ENCODE data around the gene RANBP1. TPM values are rescaled to one million over a fixed set of nuclear protein-coding genes. Genes with fewer than 3 reads are reported as not detected.

Gene RANBP1
- total RNA-seq, 1 experiment from 2014 or later: 509 TPM

GRCh38 chr22:20107471-20107901 is 8.4 kb upstream of the RANBP1 start:
- CTCF ChIA-PET: no interaction called here
- no TSS peak for BruUV-seq (replicated peaks)

DNA sequence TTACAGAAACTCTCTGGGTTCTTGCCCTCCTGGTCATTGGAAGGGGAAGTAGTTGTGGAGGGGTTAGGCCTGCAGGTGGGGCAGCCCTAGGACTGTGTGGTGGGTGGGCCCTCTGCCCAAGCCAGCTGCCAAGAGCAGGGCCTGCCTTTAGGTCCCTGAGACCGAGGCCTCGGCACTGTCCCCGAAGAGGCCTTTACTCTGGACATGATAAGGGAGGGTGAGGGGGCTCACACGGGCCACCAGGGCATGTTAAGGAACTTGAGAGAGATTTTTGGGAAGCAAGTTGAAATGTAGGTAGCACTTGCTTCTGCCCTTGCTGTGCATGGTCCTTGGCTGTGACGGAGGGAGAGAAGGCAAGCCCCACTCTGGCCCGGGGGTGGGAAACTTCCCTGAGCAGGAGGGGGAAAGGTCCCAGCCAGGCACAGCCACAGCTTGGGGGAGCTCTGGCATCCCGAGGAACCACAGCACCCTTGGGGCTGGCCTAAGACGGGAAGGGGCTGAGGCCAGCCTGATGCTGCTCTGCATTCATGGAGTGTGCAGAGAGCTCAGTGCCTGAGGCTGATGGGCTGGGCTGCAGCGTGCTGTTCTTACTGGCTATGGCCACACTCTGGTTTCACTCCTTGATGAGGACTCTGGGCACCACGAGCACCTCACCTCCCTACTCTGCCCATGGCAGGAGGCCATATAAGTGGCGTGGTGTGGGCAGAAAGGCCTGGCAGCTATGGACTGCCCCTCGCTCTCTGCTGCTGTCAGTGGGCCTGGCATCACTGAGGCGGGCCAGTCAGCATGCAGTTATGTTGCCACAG is 7.8 kb upstream of the RANBP1 start:
- no peak for DNase-seq (ENCODE audit: low spot score)
- no TSS peak for BruUV-seq (replicated peaks)
- intact Hi-C loops (cut with micrococcal nuclease; ENCODE audit: unreplicated experiment): no loop called here
- H3K4me3 ChIP-seq (ENCODE audit: low read depth, low read length, poor library complexity, severe bottlenecking): no peak overlapping the region
- ChIA-PET POLR2A (ENCODE audit: low non-redundant PET) (no interaction called here), CTCF (no interaction called here)
- peaks cover 88% of the 10 kb centered on the region for H3K36me3 ChIP-seq (ENCODE audit: insufficient read depth, low read length, poor library complexity, severe bottlenecking)
- no peaks in the 10 kb centered on the region for H3K9me3 ChIP-seq (ENCODE audit: low read depth, low read length, poor library complexity, severe bottlenecking)
- no peaks in the 10 kb centered on the region for H3K27me3 ChIP-seq (replicated peaks; ENCODE audit: insufficient read depth, low read depth, low read length, poor library complexity)
- TF ChIP-seq CTCF (conservative IDR thresholded peaks at IDR 0.05; ENCODE audit: low read depth, low read length): no peak
- H3K27ac ChIP-seq (ENCODE audit: low read depth, low read length, poor library complexity, severe bottlenecking): no peak overlapping the region
- no peaks in the 10 kb centered on the region for H3K4me1 ChIP-seq (ENCODE audit: insufficient read depth, low read length, poor library complexity, severe bottlenecking)

More at GRCh38 chr22:20107471-20107901, 8.4 kb upstream of the RANBP1 start:
- Histone ChIP-seq H3K36me3 (ENCODE audit: insufficient read depth, low read length, poor library complexity, severe bottlenecking) (peaks cover 85% of the 10 kb centered on the region), H3K27me3 (replicated peaks; ENCODE audit: insufficient read depth, low read depth, low read length, poor library complexity) (no peaks in the 10 kb centered on the region), H3K27ac (ENCODE audit: low read depth, low read length, poor library complexity, severe bottlenecking) (no peak overlapping the region), H3K9me3 (ENCODE audit: low read depth, low read length, poor library complexity, severe bottlenecking) (no peaks in the 10 kb centered on the region), H3K4me3 (ENCODE audit: low read depth, low read length, poor library complexity, severe bottlenecking) (no peak overlapping the region), H3K4me1 (ENCODE audit: insufficient read depth, low read length, poor library complexity, severe bottlenecking) (no peaks in the 10 kb centered on the region)
- POLR2A ChIA-PET (ENCODE audit: low non-redundant PET): no interaction called here
- intact Hi-C loops (cut with micrococcal nuclease; ENCODE audit: unreplicated experiment): no loop called here
- TF ChIP-seq CTCF (conservative IDR thresholded peaks at IDR 0.05; ENCODE audit: low read depth, low read length) (no peak), EZH2 (IDR thresholded peaks at IDR 0.05; ENCODE audit: borderline replicate concordance, low read depth, low read length, poor library complexity, severe bottlenecking) (no peak)
- DNase-seq (ENCODE audit: low spot score): no peak

DNA sequence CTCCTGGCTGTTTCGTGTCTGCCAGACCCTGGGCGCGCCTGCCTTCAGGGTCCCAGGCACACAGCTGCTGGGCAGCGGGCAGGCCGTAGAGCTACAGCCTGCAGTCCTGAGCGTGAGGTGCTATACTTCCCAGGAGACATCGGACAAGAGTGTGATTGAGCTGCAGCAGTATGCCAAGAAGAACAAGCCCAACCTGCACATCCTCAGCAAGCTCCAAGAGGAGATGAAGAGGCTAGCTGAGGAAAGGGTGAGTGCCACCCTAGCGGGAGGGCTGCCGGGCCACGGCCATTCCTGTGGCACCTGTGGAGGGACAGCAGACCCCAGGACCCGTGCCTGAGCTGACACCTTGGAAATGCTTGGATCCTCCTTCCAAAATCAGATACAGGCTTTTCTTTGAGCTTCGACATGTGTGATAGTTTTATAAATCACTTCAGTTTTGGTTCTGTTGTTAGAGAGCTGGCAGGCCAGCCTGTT is 7.1 kb upstream of the RANBP1 start:
- Histone ChIP-seq H3K27me3 (replicated peaks; ENCODE audit: insufficient read depth, low read depth, low read length, poor library complexity) (no peaks in the 10 kb centered on the region), H3K36me3 (ENCODE audit: insufficient read depth, low read length, poor library complexity, severe bottlenecking) (peaks cover 87% of the 10 kb centered on the region), H3K27ac (ENCODE audit: low read depth, low read length, poor library complexity, severe bottlenecking) (no peak overlapping the region), H3K9me3 (ENCODE audit: low read depth, low read length, poor library complexity, severe bottlenecking) (no peaks in the 10 kb centered on the region), H3K4me3 (ENCODE audit: low read depth, low read length, poor library complexity, severe bottlenecking) (no peak overlapping the region), H3K4me1 (ENCODE audit: insufficient read depth, low read length, poor library complexity, severe bottlenecking) (no peaks in the 10 kb centered on the region)
- no TSS peak for BruUV-seq (replicated peaks)
- intact Hi-C loops (cut with micrococcal nuclease; ENCODE audit: unreplicated experiment): no loop called here
- DNase-seq (ENCODE audit: low spot score): no peak
- POLR2A ChIA-PET (ENCODE audit: low non-redundant PET): interaction anchor here (0.6 kb wide), 1 partner anchor 903 kb away, joined by 3 read pairs; no protein-coding TSS in a partner anchor
- no peak for TF ChIP-seq EZH2 (IDR thresholded peaks at IDR 0.05; ENCODE audit: borderline replicate concordance, low read depth, low read length, poor library complexity, severe bottlenecking)
- no peak for TF ChIP-seq CTCF (conservative IDR thresholded peaks at IDR 0.05; ENCODE audit: low read depth, low read length)
- CTCF ChIA-PET: interaction anchor here (0.5 kb wide), 1 partner anchor 455 kb away, joined by 3 read pairs; no protein-coding TSS in a partner anchor

Measured in A673 (cell line).